HepG2 (cell line): ENCODE results near the gene FGD5. TPM values are rescaled to one million over a fixed set of nuclear protein-coding genes. Genes with fewer than 3 reads are reported as not detected.

ENCODE experiments used
- ATAC-seq: fragments of 200-7000 bp; cut with Tn5 transposase; 3 replicates; pipeline ENCODE4 v1.9.1; 2020; ENCODE audit warnings: mild to moderate bottlenecking, moderate library complexity
- BruUV-seq: library from RNA; stranded (reverse); fragments of 400-500 nt; replicated peaks from 2 replicates; lab custom pipeline; 2021; lab: Mats Ljungman, UMichigan
- CTCF ChIA-PET: fragments of 300-600 bp; formaldehyde crosslinking; extraction: SDS; loops from one replicate; lab custom pipeline; 2021; ENCODE audit warnings: low total read pairs, inconsistent platforms, low intra/inter-chr PET ratio; lab: Yijun Ruan, JAX
- POLR2A ChIA-PET: fragments of 350-600 bp; sonication (Branson Sonifier 250); formaldehyde crosslinking; loops from one replicate; lab custom pipeline; 2020; ENCODE audit warnings: antibody characterized with exemption, inconsistent platforms; lab: Yijun Ruan, JAX
- DNase-seq: peaks from one replicate; pipeline ENCODE4 v3.0.0-alpha.2; 2015; ENCODE audit warnings: low spot score
- FAIRE-seq: peaks from 3 replicates; lab custom pipeline; 2011; peaks lifted over from hg19 to GRCh38; lab: Jason Lieb, UNC
- H2AFZ ChIP-seq: one replicate; pipeline ENCODE4 v1.6.1; 2011; ENCODE audit warnings: low read length, inconsistent platforms
- H3K27ac ChIP-seq: fragments of 300-600 bp; 3 replicates; pipeline ENCODE4 v1.8.0; 2011; ENCODE audit warnings: mixed run types, mild to moderate bottlenecking, mixed read lengths, low read length, inconsistent platforms; ENCODE audit not compliant: insufficient read depth; ENCODE audit errors: extremely low read length
- H3K27me3 ChIP-seq, 2 experiments: fragments of 200-600 bp in 1 of 2; 2 replicates in 1 of 2; 3 replicates in 1 of 2; pipeline versions ENCODE4 v1.6.0 to v1.8.0; 2011; ENCODE audit warnings: low read length in 2 of 2, mild to moderate bottlenecking in 2 of 2, moderate library complexity in 2 of 2, inconsistent platforms in 1 of 2; ENCODE audit not compliant: insufficient read depth in 2 of 2, control insufficient read depth in 1 of 2
- H3K36me3 ChIP-seq, 2 experiments: fragments of 200-600 bp in 1 of 2; replicated peaks in 1 of 2; 2 replicates in 1 of 2; 3 replicates in 1 of 2; pipeline versions ENCODE4 v1.5.1 to v1.8.0; 2011; ENCODE audit warnings: low read length in 2 of 2, inconsistent platforms in 1 of 2; ENCODE audit not compliant: insufficient read depth in 2 of 2, control insufficient read depth in 1 of 2
- H3K4me1 ChIP-seq: 2 replicates; pipeline ENCODE4 v1.5.1; 2012; ENCODE audit warnings: low read length, inconsistent platforms; ENCODE audit not compliant: insufficient read depth
- H3K4me2 ChIP-seq: 2 replicates; pipeline ENCODE4 v1.6.0; 2011; ENCODE audit warnings: low read depth, low read length, inconsistent platforms
- H3K4me3 ChIP-seq, 3 experiments: fragments of 200-600 bp in 1 of 3; sonication (generic), shearing (Covaris generic) in 1 of 3; replicated peaks in 1 of 3; 2 replicates each; pipeline ENCODE4 v1.5.1; 2011 to 2016; ENCODE audit warnings: low read length in 3 of 3, inconsistent platforms in 2 of 3, low read depth in 2 of 3, mild to moderate bottlenecking in 2 of 3, control low read depth in 1 of 3, mixed read lengths in 1 of 3; ENCODE audit not compliant: insufficient read depth in 1 of 3
- H3K79me2 ChIP-seq: one replicate; pipeline ENCODE4 v1.6.1; 2011; ENCODE audit warnings: low read length, inconsistent platforms; ENCODE audit not compliant: insufficient read depth
- H3K9ac ChIP-seq: 2 replicates; pipeline ENCODE4 v1.6.0; 2011; ENCODE audit warnings: mild to moderate bottlenecking, low read depth, low read length, inconsistent platforms; ENCODE audit not compliant: insufficient read depth
- H3K9me3 ChIP-seq: 2 replicates; pipeline ENCODE4 v1.5.1; 2012; ENCODE audit warnings: mild to moderate bottlenecking, low read length
- H4K20me1 ChIP-seq: 2 replicates; pipeline ENCODE4 v1.6.0; 2011; ENCODE audit warnings: inconsistent platforms, mild to moderate bottlenecking, low read length, moderate library complexity; ENCODE audit not compliant: insufficient read depth
- GABPA ChIP-seq, 2 experiments: IDR thresholded peaks; 2 replicates each; pipeline ENCODE4 v1.6.1; 2011 to 2016; ENCODE audit warnings: low read depth in 2 of 2, low read length in 1 of 2, missing biosample characterization in 1 of 2, missing genetic modification characterization in 1 of 2
- GATAD2A ChIP-seq: IDR thresholded peaks from 2 replicates; pipeline ENCODE4 v1.6.1; 2016
- HNRNPL ChIP-seq: fragments of 200-400 bp; formaldehyde crosslinking; IDR thresholded peaks from 2 replicates; pipeline ENCODE4 v1.6.1; 2017; ENCODE audit warnings: mild to moderate bottlenecking, low read depth, low read length
- MXI1 ChIP-seq: IDR thresholded peaks from 3 replicates; pipeline ENCODE4 v1.6.1; 2012; ENCODE audit warnings: low read depth, low read length, inconsistent platforms, borderline replicate concordance
- RBM39 ChIP-seq: fragments of 200-400 bp; formaldehyde crosslinking; IDR thresholded peaks from one replicate; pipeline ENCODE4 v1.6.1; 2018; ENCODE audit warnings: antibody characterized with exemption, mild to moderate bottlenecking, low read depth, low read length; ENCODE audit not compliant: poor library complexity, severe bottlenecking
- SALL1 ChIP-seq: sonication (generic); formaldehyde crosslinking; IDR thresholded peaks from 2 replicates; pipeline ENCODE4 v1.8.0; 2022; ENCODE audit warnings: mild to moderate bottlenecking, missing genetic modification reagents
- SCMH1 ChIP-seq: sonication (generic); formaldehyde crosslinking; IDR thresholded peaks from 2 replicates; pipeline ENCODE4 v1.9.0; 2021; ENCODE audit warnings: missing genetic modification reagents, mild to moderate bottlenecking, borderline replicate concordance
- ZFP36L1 ChIP-seq: sonication (generic); formaldehyde crosslinking; IDR thresholded peaks from 2 replicates; pipeline ENCODE4 v1.8.0; 2022; ENCODE audit warnings: mild to moderate bottlenecking, missing genetic modification reagents, moderate library complexity
- ZFX ChIP-seq: sonication (generic); formaldehyde crosslinking; IDR thresholded peaks from 2 replicates; pipeline ENCODE4 v1.4.0; 2020; ENCODE audit warnings: mild to moderate bottlenecking, low read depth, missing genetic modification reagents, moderate library complexity
- WGBS: methylation state at CpG from one replicate; pipeline ENCODE4 v1.1.6; 2017; ENCODE audit warnings: low lambda C conversion rate; 5-methylcytosine and 5-hydroxymethylcytosine counted together
- in situ Hi-C: cut with HindIII; loops from 2 replicates; pipeline ENCODE4 v1.10.0; 2017; ENCODE audit warnings: low pct_unique_long_range_greater_than_20kb; ENCODE audit not compliant: extremely low pct_ligation_motif_present
- intact Hi-C: fragments of 100-400 bp; cut with micrococcal nuclease; formaldehyde crosslinking; loops from one replicate; pipeline ENCODE4 v1.10.0; 2022; ENCODE audit not compliant: unreplicated experiment
- polyA plus RNA-seq, 8 experiments: library from polyadenylated mRNA; depleted of rRNA in 3 of 8; stranded (reverse) in 7 of 8; unstranded in 1 of 8; fragments of >200 nt; fragmentation: Illumina TruSeq in 4 of 8; extraction: Trizol in 4 of 8; gene quantifications; 2 replicates each; pipeline versions ENCODE4 v1.2.1 to v1.2.3, GENCODE V29; 2011 to 2016; ENCODE audit warnings: low read depth in 4 of 8, missing spikeins in 1 of 8, mixed read lengths in 1 of 8; ENCODE audit not compliant: insufficient read depth in 1 of 8
- total RNA-seq, 5 experiments: library from RNA; depleted of rRNA; stranded (reverse); fragments of >200 nt; fragmentation: Illumina TruSeq; extraction: Trizol; gene quantifications; 2 replicates each; pipeline ENCODE4 v1.2.3, GENCODE V29; 2016; ENCODE audit warnings: low read depth in 1 of 5
- TF ChIP-seq, protein P1 (sequence below): sonication (generic); formaldehyde crosslinking; IDR thresholded peaks from 2 replicates; pipeline ENCODE4 v1.4.0; 2020; ENCODE audit warnings: missing genetic modification reagents, mild to moderate bottlenecking, borderline replicate concordance
- TF ChIP-seq, protein P2 (sequence below), 2 experiments: sonication (generic) in 1 of 2; formaldehyde crosslinking in 1 of 2; IDR thresholded peaks; 2 replicates each; pipeline versions ENCODE4 v1.4.0 to v1.6.1; 2016 to 2020; ENCODE audit warnings: borderline replicate concordance in 1 of 2, low read depth in 1 of 2, mild to moderate bottlenecking in 1 of 2, missing genetic modification reagents in 1 of 2
- TF ChIP-seq, protein P3 (sequence below): sonication (generic); formaldehyde crosslinking; IDR thresholded peaks from 2 replicates; pipeline ENCODE4 v1.9.0; 2022; ENCODE audit warnings: low read depth, missing genetic modification reagents

FGD5 gene
- total and polyA plus RNA-seq, 2 of the 13 experiments (the other 11 are each of a cell fraction or from before 2014, with no cell fraction given) = 0.17 TPM; not detected in 1

DNA sequence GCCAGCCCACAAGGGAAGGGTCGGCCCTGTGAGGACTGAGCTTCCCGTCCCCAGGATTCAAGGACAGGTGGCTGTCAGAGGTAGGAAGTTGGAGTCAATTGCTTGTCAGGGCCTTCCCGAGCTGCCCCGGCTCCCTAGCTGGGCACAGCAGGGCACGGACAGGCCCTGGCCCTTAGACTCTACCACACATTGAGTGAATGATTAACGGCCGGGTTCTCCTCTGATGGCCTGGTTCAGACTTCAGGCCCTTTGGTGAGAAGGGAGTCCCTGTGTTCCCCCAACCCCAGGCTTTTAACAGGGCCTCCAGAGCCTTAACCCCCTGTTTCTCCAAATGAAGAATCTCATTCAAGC, 16.4 kb upstream of the FGD5 start:
- Histone ChIP-seq H3K27ac (peak overlapping the region; percentile 22), H3K4me1 (peaks cover 52% of the 10 kb centered on the region), H3K4me2 (peak overlapping the region; percentile 89), H4K20me1 (no peaks in the 10 kb centered on the region), H3K36me3 (no peaks in the 10 kb centered on the region), H3K9ac (no peak overlapping the region), H3K27me3 (peaks cover 0 to 3% of the 10 kb centered on the region in 2 experiments; a peak in 2 of 5 replicates), H3K9me3 (no peaks in the 10 kb centered on the region), H3K4me3 (peak overlapping the region in 2 of 3 experiments; percentile 1 to 61; a peak in 2 of 6 replicates), H3K79me2 (no peaks in the 10 kb centered on the region), H2AFZ (no peak overlapping the region)
- FAIRE-seq (peak; percentile 12), ATAC-seq (peak; percentile 82), DNase-seq (peak; percentile 23)
- ChIA-PET CTCF (no interaction called here), POLR2A (interaction anchor here (1.0 kb wide), 1 partner anchor 9 kb away, joined by 3 read pairs; no protein-coding TSS in a partner anchor)
- in situ Hi-C loops (no loop called here), intact Hi-C loops (no loop called here)
- WGBS = 0% methylated on average over 6 of the region's 7 CpGs
- no TSS peak for BruUV-seq
- TF ChIP-seq MXI1 (no peak), HNRNPL (peak; percentile 86), SCMH1 (CRISPR knock-in tag) (no peak), SALL1 (peak; percentile 36; the same call in 1 of the 2 replicates), ZFX (CRISPR knock-in tag) (peak; percentile 56; the same call in 1 of the 2 replicates), RBM39 (no peak), GABPA (IDR thresholded peaks at IDR 0.05; ENCODE audit: low read depth, low read length) (no peak), GABPA (CRISPR knock-in tag; IDR thresholded peaks at IDR 0.05; ENCODE audit: low read depth) (peak; percentile 23; the same call in 1 of the 2 replicates), ZFP36L1 (no peak), GATAD2A (CRISPR knock-in tag) (0 out of 2 replicates have a peak, but pooled peaks have one; percentile 23)
- TF ChIP-seq, protein P1, sequence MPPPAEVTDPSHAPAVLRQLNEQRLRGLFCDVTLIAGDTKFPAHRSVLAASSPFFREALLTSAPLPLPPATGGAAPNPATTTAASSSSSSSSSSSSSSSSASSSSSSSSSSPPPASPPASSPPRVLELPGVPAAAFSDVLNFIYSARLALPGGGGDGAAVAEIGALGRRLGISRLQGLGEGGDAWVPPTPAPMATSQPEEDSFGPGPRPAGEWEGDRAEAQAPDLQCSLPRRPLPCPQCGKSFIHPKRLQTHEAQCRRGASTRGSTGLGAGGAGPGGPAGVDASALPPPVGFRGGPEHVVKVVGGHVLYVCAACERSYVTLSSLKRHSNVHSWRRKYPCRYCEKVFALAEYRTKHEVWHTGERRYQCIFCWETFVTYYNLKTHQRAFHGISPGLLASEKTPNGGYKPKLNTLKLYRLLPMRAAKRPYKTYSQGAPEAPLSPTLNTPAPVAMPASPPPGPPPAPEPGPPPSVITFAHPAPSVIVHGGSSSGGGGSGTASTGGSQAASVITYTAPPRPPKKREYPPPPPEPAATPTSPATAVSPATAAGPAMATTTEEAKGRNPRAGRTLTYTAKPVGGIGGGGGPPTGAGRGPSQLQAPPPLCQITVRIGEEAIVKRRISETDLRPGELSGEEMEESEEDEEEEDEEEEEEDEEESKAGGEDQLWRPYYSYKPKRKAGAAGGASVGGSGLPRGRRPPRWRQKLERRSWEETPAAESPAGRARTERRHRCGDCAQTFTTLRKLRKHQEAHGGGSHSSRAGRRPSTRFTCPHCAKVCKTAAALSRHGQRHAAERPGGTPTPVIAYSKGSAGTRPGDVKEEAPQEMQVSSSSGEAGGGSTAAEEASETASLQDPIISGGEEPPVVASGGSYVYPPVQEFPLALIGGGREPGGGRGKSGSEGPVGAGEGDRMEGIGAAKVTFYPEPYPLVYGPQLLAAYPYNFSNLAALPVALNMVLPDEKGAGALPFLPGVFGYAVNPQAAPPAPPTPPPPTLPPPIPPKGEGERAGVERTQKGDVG (CRISPR knock-in tag) = 0 out of 2 replicates have a peak, but pooled peaks have one; percentile 16
- TF ChIP-seq, protein P2, sequence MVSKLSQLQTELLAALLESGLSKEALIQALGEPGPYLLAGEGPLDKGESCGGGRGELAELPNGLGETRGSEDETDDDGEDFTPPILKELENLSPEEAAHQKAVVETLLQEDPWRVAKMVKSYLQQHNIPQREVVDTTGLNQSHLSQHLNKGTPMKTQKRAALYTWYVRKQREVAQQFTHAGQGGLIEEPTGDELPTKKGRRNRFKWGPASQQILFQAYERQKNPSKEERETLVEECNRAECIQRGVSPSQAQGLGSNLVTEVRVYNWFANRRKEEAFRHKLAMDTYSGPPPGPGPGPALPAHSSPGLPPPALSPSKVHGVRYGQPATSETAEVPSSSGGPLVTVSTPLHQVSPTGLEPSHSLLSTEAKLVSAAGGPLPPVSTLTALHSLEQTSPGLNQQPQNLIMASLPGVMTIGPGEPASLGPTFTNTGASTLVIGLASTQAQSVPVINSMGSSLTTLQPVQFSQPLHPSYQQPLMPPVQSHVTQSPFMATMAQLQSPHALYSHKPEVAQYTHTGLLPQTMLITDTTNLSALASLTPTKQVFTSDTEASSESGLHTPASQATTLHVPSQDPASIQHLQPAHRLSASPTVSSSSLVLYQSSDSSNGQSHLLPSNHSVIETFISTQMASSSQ (IDR thresholded peaks at IDR 0.05; ENCODE audit: low read depth) = 0 out of 2 replicates have a peak, but pooled peaks have one; percentile 49
- TF ChIP-seq, protein P2 (CRISPR knock-in tag; IDR thresholded peaks at IDR 0.05; ENCODE audit: borderline replicate concordance) = no peak
- TF ChIP-seq, protein P3, sequence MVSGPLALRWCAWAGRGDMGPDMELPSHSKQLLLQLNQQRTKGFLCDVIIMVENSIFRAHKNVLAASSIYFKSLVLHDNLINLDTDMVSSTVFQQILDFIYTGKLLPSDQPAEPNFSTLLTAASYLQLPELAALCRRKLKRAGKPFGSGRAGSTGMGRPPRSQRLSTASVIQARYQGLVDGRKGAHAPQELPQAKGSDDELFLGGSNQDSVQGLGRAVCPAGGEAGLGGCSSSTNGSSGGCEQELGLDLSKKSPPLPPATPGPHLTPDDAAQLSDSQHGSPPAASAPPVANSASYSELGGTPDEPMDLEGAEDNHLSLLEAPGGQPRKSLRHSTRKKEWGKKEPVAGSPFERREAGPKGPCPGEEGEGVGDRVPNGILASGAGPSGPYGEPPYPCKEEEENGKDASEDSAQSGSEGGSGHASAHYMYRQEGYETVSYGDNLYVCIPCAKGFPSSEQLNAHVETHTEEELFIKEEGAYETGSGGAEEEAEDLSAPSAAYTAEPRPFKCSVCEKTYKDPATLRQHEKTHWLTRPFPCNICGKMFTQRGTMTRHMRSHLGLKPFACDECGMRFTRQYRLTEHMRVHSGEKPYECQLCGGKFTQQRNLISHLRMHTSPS (CRISPR knock-in tag) = peak; percentile 88
